AG20443 (cell line): ENCODE data around the gene ZC3H12A.
"Not testable (repeated sequence)": the region's sequence is repeated elsewhere in the genome, so short reads cannot be mapped to it uniquely, and the experiment has no call there.

Source experiments
- DNase-seq: peaks from one replicate; pipeline ENCODE4 v3.0.0; 2012; ENCODE audit warnings: low spot score, mixed read lengths

Gene ZC3H12A

DNA sequence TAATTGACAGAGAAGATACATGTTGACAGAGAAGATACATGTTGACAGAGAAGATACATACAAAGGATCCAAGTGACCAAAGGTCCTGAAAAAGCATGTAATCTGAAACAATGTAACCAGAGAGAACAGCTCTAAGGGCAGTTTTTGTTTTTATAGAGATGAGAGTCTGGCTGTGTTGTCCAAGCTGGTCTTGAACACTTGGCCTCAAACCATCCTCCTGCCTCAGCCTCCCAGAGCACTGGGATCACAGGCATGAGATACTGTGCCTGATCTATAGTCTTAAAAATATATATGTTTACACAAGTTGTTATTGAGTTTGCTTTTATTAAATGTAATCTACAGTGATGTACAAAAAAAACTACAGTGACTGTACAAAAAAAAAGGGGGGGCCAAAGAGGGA lies 27.7 kb downstream of the ZC3H12A start:
- DNase-seq, result no peak

- not testable (repeated sequence) for DNase-seq
These were observed 28.4 kb downstream of the ZC3H12A start for GRCh38 chr1:37502791-37503190.

DNA sequence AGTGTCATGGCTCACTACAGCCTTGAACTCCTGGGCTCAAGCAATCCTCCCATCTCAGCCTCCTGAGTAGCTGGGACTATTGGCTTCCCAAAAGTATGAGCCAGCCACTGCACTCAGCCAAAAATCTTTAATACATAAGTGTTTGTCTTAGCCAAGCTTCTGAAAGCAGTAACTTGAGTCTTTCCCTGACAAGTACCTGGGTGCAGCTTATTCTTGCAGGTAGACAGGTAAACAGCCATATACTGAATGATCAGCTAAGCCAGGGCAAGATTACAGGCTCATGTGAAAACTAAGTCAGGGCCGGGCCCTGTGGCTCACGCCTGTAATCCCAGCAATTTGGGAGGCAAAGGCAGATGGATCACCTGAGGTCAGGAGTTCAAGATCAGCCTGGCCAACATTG lies 32.4 kb downstream of the ZC3H12A start:
- no peak for DNase-seq

GRCh38 chr1:37509181-37509580 lies 34.8 kb downstream of the ZC3H12A start:
- DNase-seq, result peak; percentile 29

- DNase-seq, result peak; percentile 28
These were observed 39.5 kb downstream of the ZC3H12A start for GRCh38 chr1:37513795-37514349.

DNA sequence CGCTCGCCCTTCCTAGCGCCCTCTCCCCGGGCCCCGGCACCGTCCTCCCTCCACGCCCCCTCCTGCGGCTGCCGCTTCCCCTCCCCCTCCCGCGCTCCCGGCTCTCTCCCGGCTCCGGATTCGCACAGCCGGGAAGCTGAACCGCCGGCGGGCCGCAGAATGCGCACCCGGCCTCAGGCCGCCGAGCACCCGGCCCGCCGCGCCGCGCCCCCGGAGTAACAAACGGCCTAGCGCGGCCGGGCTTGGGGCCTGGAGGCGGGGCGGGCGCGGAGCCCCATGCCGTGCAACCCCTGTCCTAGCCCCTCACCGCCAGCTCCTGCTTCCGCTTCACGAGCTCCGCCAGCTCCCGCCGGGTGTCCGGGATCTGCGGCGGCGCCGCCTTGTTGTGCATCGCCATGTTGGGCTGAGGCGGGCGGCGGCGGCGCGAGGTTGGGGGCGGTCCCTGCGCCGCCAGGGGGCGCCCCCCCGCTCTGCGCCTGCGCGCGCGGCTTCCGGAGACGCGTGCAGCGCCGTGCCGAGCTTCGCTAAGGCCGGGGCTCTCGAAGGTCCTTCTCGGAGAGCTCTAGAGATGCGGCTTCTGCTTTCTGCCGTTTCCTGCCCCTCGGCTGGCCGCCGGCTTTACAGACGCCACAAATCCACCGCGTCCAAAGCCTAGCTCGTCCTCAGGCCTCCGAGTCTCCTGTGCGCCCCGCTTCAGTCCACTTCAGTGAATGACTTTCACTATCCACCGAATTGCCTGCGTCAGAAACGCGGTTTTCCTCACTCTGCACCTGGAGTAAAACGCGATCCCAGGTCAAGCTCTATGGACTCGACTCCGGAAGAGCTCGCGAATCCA lies 40.2 kb downstream of the ZC3H12A start, which contains the start of gene MEAF6:
Gene MEAF6 (minus strand): TSS at position 417 of the 835 bp plus-strand sequence. CDS start 20 bp downstream, at position 397.
- peak; percentile 99 for DNase-seq

GRCh38 chr1:37515185-37516034 lies 41.0 kb downstream of the ZC3H12A start:
- DNase-seq, result no peak

GRCh38 chr1:37517569-37517968 lies 43.2 kb downstream of the ZC3H12A start:
- no peak for DNase-seq

DNA sequence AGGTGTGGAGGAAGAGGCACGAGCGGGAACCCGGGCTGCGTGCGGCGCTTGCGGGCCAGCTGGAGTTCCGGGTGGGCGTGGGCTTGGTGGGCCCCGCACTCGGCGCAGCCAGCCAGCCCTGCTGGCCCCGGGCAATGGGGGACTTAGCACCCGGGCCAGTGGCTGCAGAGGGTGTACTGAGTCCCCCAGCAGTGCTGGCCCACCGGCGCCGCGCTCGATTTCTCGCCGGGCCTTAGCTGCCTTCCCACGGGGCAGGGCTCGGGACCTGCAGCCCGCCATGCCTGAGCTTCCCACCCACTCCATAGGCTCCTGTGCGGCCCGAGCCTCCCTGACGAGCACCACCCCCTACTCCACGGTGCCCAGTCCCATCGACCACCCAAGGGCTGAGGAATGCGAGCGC lies 43.9 kb downstream of the ZC3H12A start:
- not testable (repeated sequence) for DNase-seq

GRCh38 chr1:37518929-37519328 lies 44.5 kb downstream of the ZC3H12A start:
- not testable (repeated sequence) for DNase-seq

DNA sequence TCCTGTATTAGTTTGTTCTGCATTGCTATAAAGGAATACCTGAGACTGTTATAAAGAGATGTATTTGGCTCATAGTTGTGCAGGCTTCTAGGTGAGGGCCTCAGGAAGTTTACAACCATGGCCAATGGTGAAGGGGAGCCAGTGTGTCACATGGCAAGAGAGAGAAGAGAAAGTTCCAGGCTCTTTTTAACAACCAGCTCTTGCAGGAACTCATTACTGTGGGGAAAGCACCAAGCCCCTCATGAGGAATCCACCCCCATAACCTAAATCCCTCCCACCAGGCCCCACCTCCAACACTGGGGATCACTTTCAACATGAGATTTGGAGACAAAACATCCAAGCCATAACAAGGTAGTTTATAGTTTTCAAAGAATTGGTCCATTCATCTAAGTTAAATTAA lies 45.2 kb downstream of the ZC3H12A start:
- DNase-seq, result no peak

DNA sequence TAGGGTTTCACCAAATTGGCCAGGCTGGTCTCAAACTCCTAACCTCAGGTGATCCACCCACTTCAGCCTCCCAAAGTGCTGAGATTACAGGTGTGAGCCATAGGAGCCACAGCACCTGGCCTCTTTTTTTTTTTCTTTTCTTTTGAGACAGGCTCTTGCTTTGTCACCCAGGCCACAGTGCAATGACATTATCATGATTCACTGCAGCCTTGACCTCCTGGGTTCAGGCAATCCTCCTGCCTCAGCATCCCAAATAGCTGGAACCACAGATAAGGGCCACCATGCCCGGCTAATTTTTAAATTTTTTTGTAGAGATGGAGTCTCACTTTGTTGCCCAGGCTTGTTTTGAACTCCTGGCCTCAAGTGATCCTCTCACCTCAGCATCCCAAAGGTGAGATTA lies 55.5 kb downstream of the ZC3H12A start:
- DNase-seq, result not testable (repeated sequence)

GRCh38 chr1:37532418-37533156 lies 58.2 kb downstream of the ZC3H12A start:
- DNase-seq, result not testable (repeated sequence)

- no peak for DNase-seq
These were observed 59.1 kb downstream of the ZC3H12A start for GRCh38 chr1:37533317-37534093.
